OCI-LY1 (cell line): ENCODE measurements around the gene CD3G.

Source experiments
- CTCF ChIP-seq: fragments of 200-600 bp; sonication (generic), shearing (Covaris generic); IDR thresholded peaks from 2 replicates; pipeline ENCODE4 v1.5.1; 2017; ENCODE audit warnings: mild to moderate bottlenecking, antibody characterized with exemption, low read length, moderate library complexity, mixed read lengths
- EZH2 ChIP-seq: fragments of 200-600 bp; sonication (generic), shearing (Covaris generic); IDR thresholded peaks from 2 replicates; pipeline ENCODE4 v1.8.0; 2017; ENCODE audit warnings: borderline replicate concordance, mixed run types, mild to moderate bottlenecking, antibody characterized with exemption, low read length, moderate library complexity, mixed read lengths

- no peak for TF ChIP-seq CTCF
- no peak for TF ChIP-seq EZH2
Observed at GRCh38 chr11:118358071-118358470, 13.9 kb downstream of the CD3G start.
